ENCODE measurements around the gene DUS4L. TPM values are rescaled to one million over a fixed set of nuclear protein-coding genes. Genes with fewer than 3 reads are reported as not detected.

DUS4L gene, protein sequence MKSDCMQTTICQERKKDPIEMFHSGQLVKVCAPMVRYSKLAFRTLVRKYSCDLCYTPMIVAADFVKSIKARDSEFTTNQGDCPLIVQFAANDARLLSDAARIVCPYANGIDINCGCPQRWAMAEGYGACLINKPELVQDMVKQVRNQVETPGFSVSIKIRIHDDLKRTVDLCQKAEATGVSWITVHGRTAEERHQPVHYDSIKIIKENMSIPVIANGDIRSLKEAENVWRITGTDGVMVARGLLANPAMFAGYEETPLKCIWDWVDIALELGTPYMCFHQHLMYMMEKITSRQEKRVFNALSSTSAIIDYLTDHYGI
- total RNA-seq (ENCODE audit: unreplicated experiment) = 10.0 TPM
- long read RNA-seq, partial matches to known transcripts = 1 of 5 reads
- long read RNA-seq, other reads (novel, unspliced or antisense) = 4 of 5 reads

DNA sequence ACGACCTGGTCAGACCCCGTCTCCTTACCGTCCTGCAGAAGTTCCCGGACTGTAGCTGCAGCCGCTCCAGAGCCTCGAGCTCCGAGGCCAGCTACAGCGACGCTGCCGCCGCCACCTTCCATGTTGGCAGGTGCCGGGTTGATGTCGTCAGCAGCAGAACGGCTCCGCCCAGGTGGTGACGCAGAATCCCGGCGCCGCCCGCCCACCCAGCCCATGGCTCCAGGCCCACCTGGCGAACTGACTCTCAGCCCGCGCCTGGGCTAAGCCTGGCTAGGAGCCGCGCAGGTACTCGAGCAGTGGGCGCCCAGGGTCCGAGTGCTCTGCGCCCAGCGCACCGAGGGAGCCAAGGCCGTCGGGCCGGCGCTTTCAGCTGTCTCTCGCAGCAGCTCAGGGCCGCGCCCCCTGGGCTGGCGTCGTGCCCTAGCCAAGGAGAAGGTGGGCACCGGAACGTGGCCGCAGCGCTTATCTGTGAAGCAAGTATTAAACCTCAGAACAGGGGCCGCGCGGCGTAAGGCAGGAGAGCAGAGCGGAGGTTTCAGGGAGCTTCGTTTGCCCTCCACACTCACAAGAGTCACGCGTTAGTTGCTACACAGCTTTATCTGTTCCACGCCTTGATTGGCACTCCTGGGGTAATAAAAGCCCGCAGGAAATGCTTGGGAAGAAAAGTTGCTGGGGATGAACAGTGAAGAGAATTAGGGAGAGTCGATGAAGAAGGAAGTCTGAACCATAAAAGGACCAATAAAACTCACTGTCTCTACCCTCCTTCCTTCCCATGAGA lies at the start of gene DUS4L, which contains the start of gene COG5:
Gene DUS4L, plus strand, starts transcription at position 197 of the 778 bp plus-strand sequence. CDS start 3,100 bp downstream, outside the sequence.
Gene COG5, minus strand, starts transcription at position 146 of the 778 bp plus-strand sequence. Its CDS starts 24 bp downstream, at position 122.
- Mint-ChIP-seq H3K27ac (ENCODE audit: unreplicated experiment) (peak within 1 kb of the TSS; percentile 74), H3K4me1 (ENCODE audit: unreplicated experiment) (peaks cover 36% of the 10 kb centered on the region), H3K9me3 (ENCODE audit: unreplicated experiment) (no peaks in the 10 kb centered on the region), H3K36me3 (ENCODE audit: low read depth, unreplicated experiment) (peaks cover 3% of the 10 kb centered on the region), H3K27me3 (ENCODE audit: unreplicated experiment) (peaks cover 4% of the 10 kb centered on the region), H3K4me3 (ENCODE audit: unreplicated experiment) (peak within 1 kb of the TSS; percentile 92)
- TF ChIP-seq, protein P1, sequence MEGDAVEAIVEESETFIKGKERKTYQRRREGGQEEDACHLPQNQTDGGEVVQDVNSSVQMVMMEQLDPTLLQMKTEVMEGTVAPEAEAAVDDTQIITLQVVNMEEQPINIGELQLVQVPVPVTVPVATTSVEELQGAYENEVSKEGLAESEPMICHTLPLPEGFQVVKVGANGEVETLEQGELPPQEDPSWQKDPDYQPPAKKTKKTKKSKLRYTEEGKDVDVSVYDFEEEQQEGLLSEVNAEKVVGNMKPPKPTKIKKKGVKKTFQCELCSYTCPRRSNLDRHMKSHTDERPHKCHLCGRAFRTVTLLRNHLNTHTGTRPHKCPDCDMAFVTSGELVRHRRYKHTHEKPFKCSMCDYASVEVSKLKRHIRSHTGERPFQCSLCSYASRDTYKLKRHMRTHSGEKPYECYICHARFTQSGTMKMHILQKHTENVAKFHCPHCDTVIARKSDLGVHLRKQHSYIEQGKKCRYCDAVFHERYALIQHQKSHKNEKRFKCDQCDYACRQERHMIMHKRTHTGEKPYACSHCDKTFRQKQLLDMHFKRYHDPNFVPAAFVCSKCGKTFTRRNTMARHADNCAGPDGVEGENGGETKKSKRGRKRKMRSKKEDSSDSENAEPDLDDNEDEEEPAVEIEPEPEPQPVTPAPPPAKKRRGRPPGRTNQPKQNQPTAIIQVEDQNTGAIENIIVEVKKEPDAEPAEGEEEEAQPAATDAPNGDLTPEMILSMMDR (IDR thresholded peaks at IDR 0.05; ENCODE audit: unreplicated experiment) = no peak
- DNase-seq (ENCODE audit: low spot score) = peak; percentile 79

DNA sequence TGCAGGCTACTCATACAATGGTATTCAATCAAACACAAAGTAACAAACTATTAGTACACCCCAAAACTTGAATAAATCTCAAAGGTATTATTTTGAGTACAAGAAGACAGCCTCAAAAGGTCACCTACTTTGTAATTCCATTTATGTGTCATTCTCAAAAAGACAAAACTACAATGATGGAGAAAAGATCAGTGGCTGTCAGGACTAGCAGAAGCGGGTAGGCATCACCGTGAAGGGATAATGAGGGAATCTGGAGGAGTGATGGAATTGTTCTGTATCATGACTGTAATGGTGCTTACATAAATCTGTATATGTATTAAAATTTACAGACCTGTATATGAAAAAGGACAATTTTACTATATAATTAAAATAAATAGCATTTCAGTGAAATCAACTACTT lies 37.1 kb upstream of the DUS4L start:
- Mint-ChIP-seq H3K36me3 (ENCODE audit: low read depth, unreplicated experiment) (peaks cover 8% of the 10 kb centered on the region), H3K27ac (ENCODE audit: unreplicated experiment) (no peak overlapping the region), H3K27me3 (ENCODE audit: unreplicated experiment) (no peaks in the 10 kb centered on the region), H3K4me3 (ENCODE audit: unreplicated experiment) (no peak overlapping the region), H3K9me3 (ENCODE audit: unreplicated experiment) (no peaks in the 10 kb centered on the region), H3K4me1 (ENCODE audit: unreplicated experiment) (peaks cover 2% of the 10 kb centered on the region)
- DNase-seq (ENCODE audit: low spot score) = no peak
- TF ChIP-seq, protein P1 (IDR thresholded peaks at IDR 0.05; ENCODE audit: unreplicated experiment) = no peak

DNA sequence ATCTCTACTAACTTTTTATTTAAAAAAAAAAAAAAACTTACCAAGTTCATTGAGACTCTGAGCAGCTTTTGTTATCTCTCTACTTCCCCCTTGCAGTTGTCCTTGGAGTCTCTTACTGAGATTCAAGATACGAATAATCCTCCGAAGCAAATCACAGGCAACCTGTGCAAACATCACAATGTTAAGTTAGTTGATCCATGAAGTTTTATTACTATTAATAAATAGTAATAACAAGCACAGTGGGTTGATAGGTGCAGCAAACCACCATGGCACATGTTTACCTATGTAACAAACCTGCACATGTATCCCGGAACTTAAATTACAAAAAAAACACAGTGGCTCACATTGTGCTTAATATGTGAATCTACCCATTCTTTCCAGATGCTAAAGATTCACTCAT lies 36.6 kb upstream of the DUS4L start:
- H3K27me3 Mint-ChIP-seq (ENCODE audit: unreplicated experiment) = no peaks in the 10 kb centered on the region
- TF ChIP-seq, protein P1 (IDR thresholded peaks at IDR 0.05; ENCODE audit: unreplicated experiment) = no peak
- H3K4me3 Mint-ChIP-seq (ENCODE audit: unreplicated experiment) = no peak overlapping the region
- H3K9me3 Mint-ChIP-seq (ENCODE audit: unreplicated experiment) = no peaks in the 10 kb centered on the region
- H3K36me3 Mint-ChIP-seq (ENCODE audit: low read depth, unreplicated experiment) = peaks cover 5% of the 10 kb centered on the region
- H3K4me1 Mint-ChIP-seq (ENCODE audit: unreplicated experiment) = peaks cover 2% of the 10 kb centered on the region
- no peak overlapping the region for H3K27ac Mint-ChIP-seq (ENCODE audit: unreplicated experiment)
- no peak for DNase-seq (ENCODE audit: low spot score)

DNA sequence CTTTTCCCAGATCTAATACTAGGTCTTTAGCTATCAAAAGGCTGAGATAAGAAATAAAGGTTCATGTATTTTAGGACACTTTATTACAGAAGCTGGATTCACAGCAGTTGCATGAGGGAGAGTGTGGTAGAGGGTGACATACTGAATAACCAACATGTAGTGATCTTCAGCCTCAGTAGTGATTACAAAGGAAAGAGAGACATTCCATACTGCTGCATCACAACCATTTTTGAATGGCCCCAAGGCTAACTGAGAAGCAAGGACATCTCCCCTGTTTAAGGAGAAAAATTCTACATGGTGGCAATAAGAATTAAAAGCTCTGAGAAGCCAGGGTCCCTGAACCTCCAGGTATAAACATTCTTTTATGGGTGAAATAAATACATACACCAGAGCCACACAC lies 35.3 kb upstream of the DUS4L start:
- Mint-ChIP-seq H3K4me3 (ENCODE audit: unreplicated experiment) (no peak overlapping the region), H3K36me3 (ENCODE audit: low read depth, unreplicated experiment) (peaks cover 2% of the 10 kb centered on the region), H3K4me1 (ENCODE audit: unreplicated experiment) (peaks cover 2% of the 10 kb centered on the region), H3K27ac (ENCODE audit: unreplicated experiment) (no peak overlapping the region), H3K9me3 (ENCODE audit: unreplicated experiment) (no peaks in the 10 kb centered on the region), H3K27me3 (ENCODE audit: unreplicated experiment) (no peaks in the 10 kb centered on the region)
- TF ChIP-seq, protein P1 (IDR thresholded peaks at IDR 0.05; ENCODE audit: unreplicated experiment) = no peak
- DNase-seq (ENCODE audit: low spot score) = no peak

All from endothelial cell (in vitro differentiated cells).